DND-41 (cell line): Measurements from ENCODE around the gene PDE7B.

Experiments used
- EZH2 ChIP-seq: IDR thresholded peaks from 3 replicates; pipeline ENCODE4 v1.6.1; 2012; ENCODE audit warnings: borderline replicate concordance, low read depth, mild to moderate bottlenecking, moderate library complexity, low read length, inconsistent platforms; ENCODE audit not compliant: severe bottlenecking
- TF ChIP-seq, protein P1 (sequence below): IDR thresholded peaks from 2 replicates; pipeline ENCODE4 v1.5.1; 2012; ENCODE audit warnings: borderline replicate concordance, low read length, moderate library complexity, mild to moderate bottlenecking; ENCODE audit not compliant: poor library complexity, severe bottlenecking; ENCODE audit errors: extremely low read depth

DNA sequence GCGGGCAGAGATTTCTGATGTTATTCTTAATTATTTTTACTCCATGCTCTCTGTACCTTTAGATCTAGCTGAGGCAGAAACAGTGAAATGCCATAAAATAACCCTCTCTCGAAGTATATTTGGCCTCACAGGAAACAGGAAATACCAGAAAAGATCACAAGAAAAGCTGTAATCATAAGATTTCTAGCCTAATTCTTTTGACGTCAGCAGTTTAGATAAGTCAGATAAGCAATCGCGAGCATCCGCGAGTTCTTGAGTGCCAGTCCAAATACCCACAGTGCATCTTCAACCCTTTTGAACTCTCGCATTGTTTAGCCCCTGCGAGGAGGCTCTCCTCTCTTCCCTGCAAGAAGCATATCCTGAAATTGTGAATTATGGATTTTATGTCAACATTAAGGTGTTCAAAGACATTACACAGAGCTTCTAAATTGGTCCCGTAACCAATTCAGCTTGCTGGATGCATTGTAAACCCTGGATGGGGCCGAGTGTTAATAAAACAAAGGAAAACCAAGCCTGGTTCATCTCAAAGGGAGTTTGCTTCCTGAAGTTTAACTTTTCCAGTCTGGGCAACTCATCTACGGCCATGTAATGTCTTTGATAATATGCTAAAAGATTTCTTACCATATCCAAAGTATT is 199.8 kb downstream of the PDE7B start:
- TF ChIP-seq, protein P1, sequence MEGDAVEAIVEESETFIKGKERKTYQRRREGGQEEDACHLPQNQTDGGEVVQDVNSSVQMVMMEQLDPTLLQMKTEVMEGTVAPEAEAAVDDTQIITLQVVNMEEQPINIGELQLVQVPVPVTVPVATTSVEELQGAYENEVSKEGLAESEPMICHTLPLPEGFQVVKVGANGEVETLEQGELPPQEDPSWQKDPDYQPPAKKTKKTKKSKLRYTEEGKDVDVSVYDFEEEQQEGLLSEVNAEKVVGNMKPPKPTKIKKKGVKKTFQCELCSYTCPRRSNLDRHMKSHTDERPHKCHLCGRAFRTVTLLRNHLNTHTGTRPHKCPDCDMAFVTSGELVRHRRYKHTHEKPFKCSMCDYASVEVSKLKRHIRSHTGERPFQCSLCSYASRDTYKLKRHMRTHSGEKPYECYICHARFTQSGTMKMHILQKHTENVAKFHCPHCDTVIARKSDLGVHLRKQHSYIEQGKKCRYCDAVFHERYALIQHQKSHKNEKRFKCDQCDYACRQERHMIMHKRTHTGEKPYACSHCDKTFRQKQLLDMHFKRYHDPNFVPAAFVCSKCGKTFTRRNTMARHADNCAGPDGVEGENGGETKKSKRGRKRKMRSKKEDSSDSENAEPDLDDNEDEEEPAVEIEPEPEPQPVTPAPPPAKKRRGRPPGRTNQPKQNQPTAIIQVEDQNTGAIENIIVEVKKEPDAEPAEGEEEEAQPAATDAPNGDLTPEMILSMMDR, result no peak
- no peak for TF ChIP-seq EZH2
